NAMALWA (cell line): ENCODE measurements around the gene JAK2.
"Not testable (repeated sequence)": the region's sequence is repeated elsewhere in the genome, so short reads cannot be mapped to it uniquely, and the experiment has no call there.

Experiments used
- DNase-seq: peaks from one replicate; pipeline ENCODE4 v3.0.0-alpha.2; 2015; ENCODE audit warnings: low spot score

The JAK2 gene

GRCh38 chr9:4980086-4980727 lies 4.9 kb upstream of the JAK2 start:
- no peak for DNase-seq

- DNase-seq: no peak
These were observed 2.2 kb upstream of the JAK2 start for GRCh38 chr9:4982721-4983482.

GRCh38 chr9:4983601-4984165 lies 1.4 kb upstream of the JAK2 start:
- no peak for DNase-seq

GRCh38 chr9:4984171-4984620 lies 876 bp upstream of the JAK2 start:
- DNase-seq: no peak

GRCh38 chr9:4985386-4986266 lies 554 bp downstream of the JAK2 start:
- DNase-seq: peak; percentile 60

GRCh38 chr9:4986296-4986695 lies 1.2 kb downstream of the JAK2 start:
- no peak for DNase-seq

GRCh38 chr9:4986783-4987182 lies 1.7 kb downstream of the JAK2 start:
- DNase-seq: no peak

GRCh38 chr9:4987961-4988421 lies 2.9 kb downstream of the JAK2 start:
- DNase-seq: peak; percentile 76

GRCh38 chr9:4992872-4993271 lies 7.8 kb downstream of the JAK2 start:
- DNase-seq: no peak

- no peak for DNase-seq
These were observed 9.3 kb downstream of the JAK2 start for GRCh38 chr9:4994166-4994890.

GRCh38 chr9:4997196-4997595 lies 12.1 kb downstream of the JAK2 start:
- DNase-seq: no peak

- DNase-seq: no peak
These were observed 12.6 kb downstream of the JAK2 start for GRCh38 chr9:4997631-4998030.

GRCh38 chr9:5002811-5003210 lies 17.7 kb downstream of the JAK2 start:
- DNase-seq: no peak

GRCh38 chr9:5004481-5004880 lies 19.4 kb downstream of the JAK2 start:
- DNase-seq: no peak

GRCh38 chr9:5008202-5008601 lies 23.1 kb downstream of the JAK2 start:
- DNase-seq: no peak

GRCh38 chr9:5013374-5013773 lies 28.3 kb downstream of the JAK2 start:
- no peak for DNase-seq

- DNase-seq: no peak
These were observed 30.9 kb downstream of the JAK2 start for GRCh38 chr9:5015934-5016333.

- no peak for DNase-seq
These were observed 40.3 kb downstream of the JAK2 start for GRCh38 chr9:5025416-5025815.

- DNase-seq: not testable (repeated sequence)
These were observed 46.9 kb downstream of the JAK2 start for GRCh38 chr9:5031941-5032340.

- no peak for DNase-seq
These were observed 55.8 kb downstream of the JAK2 start for GRCh38 chr9:5040730-5041389.
